ENCODE data around the gene ZNF385B. TPM values are rescaled to one million over a fixed set of nuclear protein-coding genes. Genes with fewer than 3 reads are reported as not detected.

Gene ZNF385B
- total and polyA plus RNA-seq, 9 of the 15 experiments (the other 6 are each of a cell fraction or from before 2014, with no cell fraction given) = 0.50 TPM; not detected in 8

DNA sequence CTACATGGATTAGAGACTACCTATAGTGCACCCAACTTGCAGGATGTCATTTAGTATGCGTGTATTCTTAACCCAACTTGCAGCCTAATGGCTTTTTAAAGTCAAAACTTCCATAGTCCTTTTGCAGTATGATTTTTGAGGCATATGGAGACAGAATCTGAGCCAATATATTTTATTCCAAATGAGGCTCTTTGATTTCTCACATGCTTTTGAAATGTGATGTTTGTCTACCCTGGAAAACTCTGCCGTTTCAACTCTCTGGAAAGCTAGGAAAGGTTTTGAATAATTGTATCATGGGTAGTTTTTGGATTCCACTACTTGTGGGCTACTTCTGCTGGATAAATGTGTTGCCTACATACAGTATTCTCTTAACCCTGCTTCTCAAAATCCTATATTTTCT is 206.6 kb downstream of the ZNF385B start:
- H3K36me3 ChIP-seq (ENCODE audit: control insufficient read depth, insufficient read depth, low read length) = no peaks in the 10 kb centered on the region
- intact Hi-C loops (cut with micrococcal nuclease) = no loop called here
- WGBS (ENCODE audit: insufficient coverage, low coverage, missing lambda C conversion rate) = 0% methylated on average over 2 of the region's 2 CpGs
- TF ChIP-seq ZSCAN29 (IDR thresholded peaks at IDR 0.05) (no peak), PCBP1 (IDR thresholded peaks at IDR 0.05; ENCODE audit: low read depth, low read length, poor library complexity, severe bottlenecking) (no peak), ZEB2 (IDR thresholded peaks at IDR 0.05) (no peak), NELFE (IDR thresholded peaks at IDR 0.05; ENCODE audit: insufficient read depth, insufficient read length) (no peak), RNF2 (IDR thresholded peaks at IDR 0.05) (no peak), GABPA (tag; conservative IDR thresholded peaks at IDR 0.05; ENCODE audit: low read depth) (no peak)
- TF ChIP-seq, protein P1, sequence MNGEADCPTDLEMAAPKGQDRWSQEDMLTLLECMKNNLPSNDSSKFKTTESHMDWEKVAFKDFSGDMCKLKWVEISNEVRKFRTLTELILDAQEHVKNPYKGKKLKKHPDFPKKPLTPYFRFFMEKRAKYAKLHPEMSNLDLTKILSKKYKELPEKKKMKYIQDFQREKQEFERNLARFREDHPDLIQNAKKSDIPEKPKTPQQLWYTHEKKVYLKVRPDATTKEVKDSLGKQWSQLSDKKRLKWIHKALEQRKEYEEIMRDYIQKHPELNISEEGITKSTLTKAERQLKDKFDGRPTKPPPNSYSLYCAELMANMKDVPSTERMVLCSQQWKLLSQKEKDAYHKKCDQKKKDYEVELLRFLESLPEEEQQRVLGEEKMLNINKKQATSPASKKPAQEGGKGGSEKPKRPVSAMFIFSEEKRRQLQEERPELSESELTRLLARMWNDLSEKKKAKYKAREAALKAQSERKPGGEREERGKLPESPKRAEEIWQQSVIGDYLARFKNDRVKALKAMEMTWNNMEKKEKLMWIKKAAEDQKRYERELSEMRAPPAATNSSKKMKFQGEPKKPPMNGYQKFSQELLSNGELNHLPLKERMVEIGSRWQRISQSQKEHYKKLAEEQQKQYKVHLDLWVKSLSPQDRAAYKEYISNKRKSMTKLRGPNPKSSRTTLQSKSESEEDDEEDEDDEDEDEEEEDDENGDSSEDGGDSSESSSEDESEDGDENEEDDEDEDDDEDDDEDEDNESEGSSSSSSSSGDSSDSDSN (IDR thresholded peaks at IDR 0.05; ENCODE audit: borderline replicate concordance in 1 of 2, low read depth in 2 of 2, low read length in 2 of 2) = no peak
- TF ChIP-seq, protein P2, sequence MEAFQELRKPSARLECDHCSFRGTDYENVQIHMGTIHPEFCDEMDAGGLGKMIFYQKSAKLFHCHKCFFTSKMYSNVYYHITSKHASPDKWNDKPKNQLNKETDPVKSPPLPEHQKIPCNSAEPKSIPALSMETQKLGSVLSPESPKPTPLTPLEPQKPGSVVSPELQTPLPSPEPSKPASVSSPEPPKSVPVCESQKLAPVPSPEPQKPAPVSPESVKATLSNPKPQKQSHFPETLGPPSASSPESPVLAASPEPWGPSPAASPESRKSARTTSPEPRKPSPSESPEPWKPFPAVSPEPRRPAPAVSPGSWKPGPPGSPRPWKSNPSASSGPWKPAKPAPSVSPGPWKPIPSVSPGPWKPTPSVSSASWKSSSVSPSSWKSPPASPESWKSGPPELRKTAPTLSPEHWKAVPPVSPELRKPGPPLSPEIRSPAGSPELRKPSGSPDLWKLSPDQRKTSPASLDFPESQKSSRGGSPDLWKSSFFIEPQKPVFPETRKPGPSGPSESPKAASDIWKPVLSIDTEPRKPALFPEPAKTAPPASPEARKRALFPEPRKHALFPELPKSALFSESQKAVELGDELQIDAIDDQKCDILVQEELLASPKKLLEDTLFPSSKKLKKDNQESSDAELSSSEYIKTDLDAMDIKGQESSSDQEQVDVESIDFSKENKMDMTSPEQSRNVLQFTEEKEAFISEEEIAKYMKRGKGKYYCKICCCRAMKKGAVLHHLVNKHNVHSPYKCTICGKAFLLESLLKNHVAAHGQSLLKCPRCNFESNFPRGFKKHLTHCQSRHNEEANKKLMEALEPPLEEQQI (IDR thresholded peaks at IDR 0.05) = no peak
- TF ChIP-seq, protein P3, sequence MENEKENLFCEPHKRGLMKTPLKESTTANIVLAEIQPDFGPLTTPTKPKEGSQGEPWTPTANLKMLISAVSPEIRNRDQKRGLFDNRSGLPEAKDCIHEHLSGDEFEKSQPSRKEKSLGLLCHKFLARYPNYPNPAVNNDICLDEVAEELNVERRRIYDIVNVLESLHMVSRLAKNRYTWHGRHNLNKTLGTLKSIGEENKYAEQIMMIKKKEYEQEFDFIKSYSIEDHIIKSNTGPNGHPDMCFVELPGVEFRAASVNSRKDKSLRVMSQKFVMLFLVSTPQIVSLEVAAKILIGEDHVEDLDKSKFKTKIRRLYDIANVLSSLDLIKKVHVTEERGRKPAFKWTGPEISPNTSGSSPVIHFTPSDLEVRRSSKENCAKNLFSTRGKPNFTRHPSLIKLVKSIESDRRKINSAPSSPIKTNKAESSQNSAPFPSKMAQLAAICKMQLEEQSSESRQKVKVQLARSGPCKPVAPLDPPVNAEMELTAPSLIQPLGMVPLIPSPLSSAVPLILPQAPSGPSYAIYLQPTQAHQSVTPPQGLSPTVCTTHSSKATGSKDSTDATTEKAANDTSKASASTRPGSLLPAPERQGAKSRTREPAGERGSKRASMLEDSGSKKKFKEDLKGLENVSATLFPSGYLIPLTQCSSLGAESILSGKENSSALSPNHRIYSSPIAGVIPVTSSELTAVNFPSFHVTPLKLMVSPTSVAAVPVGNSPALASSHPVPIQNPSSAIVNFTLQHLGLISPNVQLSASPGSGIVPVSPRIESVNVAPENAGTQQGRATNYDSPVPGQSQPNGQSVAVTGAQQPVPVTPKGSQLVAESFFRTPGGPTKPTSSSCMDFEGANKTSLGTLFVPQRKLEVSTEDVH (IDR thresholded peaks at IDR 0.05; ENCODE audit: low read depth, partially characterized antibody) = no peak
- TF ChIP-seq, protein P4, sequence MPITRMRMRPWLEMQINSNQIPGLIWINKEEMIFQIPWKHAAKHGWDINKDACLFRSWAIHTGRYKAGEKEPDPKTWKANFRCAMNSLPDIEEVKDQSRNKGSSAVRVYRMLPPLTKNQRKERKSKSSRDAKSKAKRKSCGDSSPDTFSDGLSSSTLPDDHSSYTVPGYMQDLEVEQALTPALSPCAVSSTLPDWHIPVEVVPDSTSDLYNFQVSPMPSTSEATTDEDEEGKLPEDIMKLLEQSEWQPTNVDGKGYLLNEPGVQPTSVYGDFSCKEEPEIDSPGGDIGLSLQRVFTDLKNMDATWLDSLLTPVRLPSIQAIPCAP (CRISPR knock-in tag; IDR thresholded peaks at IDR 0.05; ENCODE audit: borderline replicate concordance) = no peak
- TF ChIP-seq, protein P5, sequence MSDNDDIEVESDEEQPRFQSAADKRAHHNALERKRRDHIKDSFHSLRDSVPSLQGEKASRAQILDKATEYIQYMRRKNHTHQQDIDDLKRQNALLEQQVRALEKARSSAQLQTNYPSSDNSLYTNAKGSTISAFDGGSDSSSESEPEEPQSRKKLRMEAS (CRISPR knock-in tag; IDR thresholded peaks at IDR 0.05) = no peak
- no peaks in the 10 kb centered on the region for H4K20me1 ChIP-seq (replicated peaks; ENCODE audit: control insufficient read depth, insufficient read depth, low read length)
- FAIRE-seq (no peak), DNase-seq (ENCODE audit: extremely low read depth in 1 of 4, low spot score in 3 of 4) (no peak), ATAC-seq (no peak)
- H3K4me2 ChIP-seq (ENCODE audit: insufficient read depth, low read length) = no peak overlapping the region
- H3K27ac ChIP-seq (ENCODE audit: extremely low read depth, low read depth, low read length) = no peak overlapping the region
- in situ Hi-C loops (cut with MboI) = no loop called here
- ChIA-PET POLR2A (no interaction called here), CTCF (ENCODE audit: low intra/inter-chr PET ratio) (no interaction called here)
- H3K4me1 ChIP-seq (replicated peaks in 1 of 2; ENCODE audit: control insufficient read depth in 2 of 2, insufficient read depth in 2 of 2, low read length in 2 of 2) = no peaks in the 10 kb centered on the region
- H3K9me1 ChIP-seq (ENCODE audit: control insufficient read depth, insufficient read depth, low read length) = no peaks in the 10 kb centered on the region
- no peaks in the 10 kb centered on the region for H3K9me3 ChIP-seq (replicated peaks; ENCODE audit: control insufficient read depth, insufficient read depth, low read depth, low read length)
- H3K27me3 ChIP-seq (ENCODE audit: control insufficient read depth in 2 of 2, insufficient read depth in 2 of 2, low read length in 2 of 2) = no peaks in the 10 kb centered on the region
- no TSS peak for BruUV-seq (replicated peaks)
- no peaks in the 10 kb centered on the region for H3K79me2 ChIP-seq (ENCODE audit: control insufficient read depth, insufficient read depth, low read length)
- no peak overlapping the region for H2AFZ ChIP-seq (ENCODE audit: low read depth, low read length)
- no peak overlapping the region for H3K4me3 ChIP-seq
- H3K9ac ChIP-seq (ENCODE audit: insufficient read depth in 1 of 2, low read depth in 2 of 2, low read length in 2 of 2) = no peak overlapping the region
